Chondrocyte (in vitro differentiated cells): Measurements from ENCODE around the gene TMEM190. TPM values are rescaled to one million over a fixed set of nuclear protein-coding genes. Genes with fewer than 3 reads are reported as not detected.
A peak's percentile ranks its signal among the peaks of the same experiment; 100 is the strongest.
"Not testable (repeated sequence)": the region's sequence is repeated elsewhere in the genome, so short reads cannot be mapped to it uniquely, and the experiment has no call there.

Source experiments
- DNase-seq: peaks from one replicate; pipeline ENCODE4 v3.0.0; 2021; ENCODE audit warnings: mixed read lengths, low spot score
- H3K27ac Mint-ChIP-seq: one replicate; pipeline ENCODE4 v1.8.0; 2021; ENCODE audit warnings: mild to moderate bottlenecking, moderate library complexity, mixed read lengths; ENCODE audit not compliant: unreplicated experiment
- H3K27me3 Mint-ChIP-seq: 2 replicates; pipeline ENCODE4 v1.8.0; 2021; ENCODE audit warnings: low read depth, mixed read lengths
- H3K36me3 Mint-ChIP-seq: 2 replicates; pipeline ENCODE4 v1.8.0; 2021; ENCODE audit warnings: low read depth, mixed read lengths
- H3K4me1 Mint-ChIP-seq: 2 replicates; pipeline ENCODE4 v1.8.0; 2021; ENCODE audit warnings: low read depth, mild to moderate bottlenecking, mixed read lengths
- H3K4me3 Mint-ChIP-seq: one replicate; pipeline ENCODE4 v1.8.0; 2021; ENCODE audit warnings: mild to moderate bottlenecking, moderate library complexity, mixed read lengths; ENCODE audit not compliant: unreplicated experiment
- H3K9me3 Mint-ChIP-seq: 2 replicates; pipeline ENCODE4 v1.8.0; 2021; ENCODE audit warnings: low read depth, mixed read lengths
- CTCF ChIP-seq: fragments of 200-600 bp; sonication (generic); IDR thresholded peaks from 2 replicates; pipeline ENCODE4 v1.5.0; 2021; ENCODE audit warnings: antibody characterized with exemption, mild to moderate bottlenecking, moderate library complexity
- total RNA-seq: library from RNA; stranded (reverse); gene quantifications from 3 replicates; pipeline ENCODE4 v1.2.1, GENCODE V29; 2021

TMEM190 gene
- total RNA-seq, 1 donor from 2014 or later, result 0.52 TPM

- no peak overlapping the region for H3K27ac Mint-ChIP-seq
- peaks cover 46% of the 10 kb centered on the region for H3K4me1 Mint-ChIP-seq
- no peaks in the 10 kb centered on the region for H3K9me3 Mint-ChIP-seq
- H3K36me3 Mint-ChIP-seq, result peaks cover 14% of the 10 kb centered on the region
- no peaks in the 10 kb centered on the region for H3K27me3 Mint-ChIP-seq
- no peak for DNase-seq
- H3K4me3 Mint-ChIP-seq, result no peak overlapping the region
- no peak for TF ChIP-seq CTCF
Measured at GRCh38 chr19:55391702-55392615, 15.3 kb downstream of the TMEM190 start.

GRCh38 chr19:55392820-55393761 lies 16.5 kb downstream of the TMEM190 start:
- no peak overlapping the region for H3K4me3 Mint-ChIP-seq
- peaks cover 5% of the 10 kb centered on the region for H3K36me3 Mint-ChIP-seq
- no peaks in the 10 kb centered on the region for H3K9me3 Mint-ChIP-seq
- no peaks in the 10 kb centered on the region for H3K27me3 Mint-ChIP-seq
- H3K27ac Mint-ChIP-seq, result peak overlapping the region; percentile 49
- DNase-seq, result no peak
- TF ChIP-seq CTCF, result no peak
- peaks cover 36% of the 10 kb centered on the region for H3K4me1 Mint-ChIP-seq

GRCh38 chr19:55398200-55398925 lies 21.7 kb downstream of the TMEM190 start:
- Mint-ChIP-seq H3K27me3 (no peaks in the 10 kb centered on the region), H3K4me1 (peaks cover 3% of the 10 kb centered on the region), H3K36me3 (peaks cover 21% of the 10 kb centered on the region), H3K27ac (no peak overlapping the region), H3K4me3 (no peak overlapping the region), H3K9me3 (no peaks in the 10 kb centered on the region)
- no peak for TF ChIP-seq CTCF
- no peak for DNase-seq

GRCh38 chr19:55400281-55401087 lies 23.9 kb downstream of the TMEM190 start:
- Mint-ChIP-seq H3K4me1 (peaks cover 9% of the 10 kb centered on the region), H3K4me3 (no peak overlapping the region), H3K27me3 (no peaks in the 10 kb centered on the region), H3K9me3 (no peaks in the 10 kb centered on the region), H3K36me3 (peaks cover 27% of the 10 kb centered on the region), H3K27ac (no peak overlapping the region)
- TF ChIP-seq CTCF, result no peak
- no peak for DNase-seq

- not testable (repeated sequence) for H3K27me3 Mint-ChIP-seq, H3K9me3 Mint-ChIP-seq, H3K27ac Mint-ChIP-seq, DNase-seq, H3K4me3 Mint-ChIP-seq
- Mint-ChIP-seq H3K4me1 (peaks cover 18% of the 10 kb centered on the region), H3K36me3 (peaks cover 36% of the 10 kb centered on the region)
Measured at GRCh38 chr19:55401390-55401789, 24.8 kb downstream of the TMEM190 start.
